Measurements from ENCODE around the gene TBX21.

The TBX21 gene

DNA sequence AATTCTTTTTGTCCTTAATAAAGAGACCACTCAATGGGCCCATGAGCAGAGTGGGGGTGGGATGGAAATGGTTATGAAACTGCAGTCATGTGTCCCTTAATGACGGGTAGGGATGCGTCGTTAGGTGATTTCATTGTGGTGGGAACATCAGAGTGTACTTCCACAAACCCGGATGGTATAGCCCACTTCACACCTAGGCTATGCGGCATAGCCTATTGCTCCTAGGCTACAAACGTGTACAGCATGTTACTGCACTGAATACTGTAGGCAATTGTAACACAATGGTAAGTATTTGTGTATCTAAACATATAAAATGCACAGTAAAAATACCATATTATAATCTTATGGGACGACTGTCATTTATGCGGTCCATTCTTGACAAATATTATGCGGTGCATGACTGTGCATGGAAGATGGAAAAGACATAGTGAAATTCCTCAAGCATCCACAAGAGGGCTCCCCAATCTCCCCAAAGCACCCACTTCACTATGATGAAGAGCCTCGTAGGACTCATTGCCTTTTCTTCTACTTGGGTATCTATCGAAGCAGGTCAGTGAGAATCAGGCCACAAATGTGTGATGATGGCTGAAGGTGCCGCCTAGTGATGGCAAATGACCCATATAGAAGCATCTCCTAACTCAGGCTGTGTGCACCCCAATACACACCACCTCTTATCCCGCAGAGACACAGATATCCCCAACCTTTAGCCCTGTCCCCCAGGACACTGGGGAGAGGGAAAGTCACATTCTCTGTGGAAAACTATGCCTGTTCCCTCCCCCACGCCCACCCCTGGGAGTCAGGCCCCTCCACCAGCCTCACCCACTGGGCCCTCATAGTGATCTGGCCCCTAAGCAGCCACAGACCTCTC is 43.5 kb downstream of the TBX21 start:
- peak; percentile 81 for TF ChIP-seq CTCF (IDR thresholded peaks at IDR 0.05; ENCODE audit: low read depth, low read length, missing control alignments)
- DNase-seq (ENCODE audit: low read depth): no peak
- no peak overlapping the region for H3K4me3 ChIP-seq (ENCODE audit: low read depth, low read length)

DNA sequence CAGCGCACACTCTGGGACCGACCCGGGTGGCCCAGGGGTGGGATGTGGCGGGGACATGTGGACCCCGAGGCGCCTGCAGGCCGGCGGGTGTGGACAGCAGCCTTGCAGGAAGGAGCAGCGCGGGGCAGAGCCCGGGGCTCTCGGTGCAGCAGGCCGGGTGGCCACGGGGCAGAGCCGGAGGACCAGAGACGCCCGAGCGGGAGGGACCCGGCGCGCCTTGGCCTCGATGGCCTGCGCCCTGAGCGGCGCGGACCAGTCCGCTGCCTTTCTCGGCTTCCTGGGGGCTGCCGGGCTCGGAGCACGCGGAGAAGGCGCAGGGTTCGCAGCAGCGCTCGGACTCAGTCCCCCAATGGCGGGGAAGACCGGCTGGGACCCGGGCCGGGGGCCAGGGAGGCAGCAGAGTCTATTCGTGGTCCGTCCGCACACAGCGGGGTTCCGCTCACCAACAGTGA is 45.2 kb downstream of the TBX21 start:
- no peak overlapping the region for H3K4me3 ChIP-seq (ENCODE audit: low read depth, low read length)
- TF ChIP-seq CTCF (IDR thresholded peaks at IDR 0.05; ENCODE audit: low read depth, low read length, missing control alignments): no peak
- DNase-seq (ENCODE audit: low read depth): no peak

DNA sequence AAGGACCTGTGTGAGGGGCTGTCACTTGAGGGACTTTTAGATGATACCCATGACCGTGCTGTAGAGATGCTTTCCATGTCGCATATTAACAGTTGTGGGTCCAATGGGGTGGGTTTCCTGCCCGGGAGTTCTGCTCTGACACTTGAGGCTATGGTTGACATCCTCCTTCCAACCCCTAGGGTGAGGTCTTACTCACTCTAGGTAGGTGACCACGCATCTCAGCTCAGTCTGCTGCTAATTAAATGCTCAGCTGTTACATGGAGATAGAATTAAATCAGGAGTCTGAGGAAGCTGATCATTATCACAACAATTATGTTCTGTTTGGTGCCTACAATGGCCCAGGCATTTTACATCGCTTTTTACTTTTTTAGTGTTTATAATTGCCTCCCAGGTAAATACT is 48.4 kb downstream of the TBX21 start:
- TF ChIP-seq CTCF (IDR thresholded peaks at IDR 0.05; ENCODE audit: low read depth, low read length, missing control alignments): no peak
- H3K4me3 ChIP-seq (ENCODE audit: low read depth, low read length): no peak overlapping the region
- no peak for DNase-seq (ENCODE audit: low read depth)

DNA sequence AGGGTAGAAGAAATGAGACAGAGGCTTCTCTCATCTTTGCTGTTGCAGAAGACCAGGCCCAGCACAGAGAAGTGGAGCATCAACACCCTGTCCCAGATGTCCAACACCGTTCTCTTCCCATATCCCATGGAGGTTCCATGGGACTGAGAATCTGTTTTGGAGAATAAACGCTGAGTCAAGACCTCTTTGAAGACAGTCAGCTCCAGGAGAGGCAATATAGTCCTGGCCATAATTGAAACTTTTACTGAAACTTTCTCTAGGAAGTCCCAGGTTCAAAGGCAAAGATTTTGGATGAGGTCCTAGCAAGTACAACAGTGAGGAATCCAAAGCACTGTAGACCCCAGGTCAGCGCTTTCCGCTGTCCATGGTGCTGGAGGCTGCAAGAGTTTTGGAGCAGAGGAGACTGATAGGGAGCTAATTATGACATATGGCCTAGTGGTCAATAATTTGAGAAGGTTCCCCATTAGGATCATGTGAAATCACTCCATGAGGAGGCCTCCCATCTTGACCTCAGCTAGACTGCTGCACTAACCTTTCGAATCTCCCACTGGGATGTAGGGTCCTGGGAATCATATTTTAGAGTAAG is 52.6 kb downstream of the TBX21 start:
- H3K4me3 ChIP-seq (ENCODE audit: low read depth, low read length): no peak overlapping the region
- no peak for TF ChIP-seq CTCF (IDR thresholded peaks at IDR 0.05; ENCODE audit: low read depth, low read length, missing control alignments)
- no peak for DNase-seq (ENCODE audit: low read depth)

DNA sequence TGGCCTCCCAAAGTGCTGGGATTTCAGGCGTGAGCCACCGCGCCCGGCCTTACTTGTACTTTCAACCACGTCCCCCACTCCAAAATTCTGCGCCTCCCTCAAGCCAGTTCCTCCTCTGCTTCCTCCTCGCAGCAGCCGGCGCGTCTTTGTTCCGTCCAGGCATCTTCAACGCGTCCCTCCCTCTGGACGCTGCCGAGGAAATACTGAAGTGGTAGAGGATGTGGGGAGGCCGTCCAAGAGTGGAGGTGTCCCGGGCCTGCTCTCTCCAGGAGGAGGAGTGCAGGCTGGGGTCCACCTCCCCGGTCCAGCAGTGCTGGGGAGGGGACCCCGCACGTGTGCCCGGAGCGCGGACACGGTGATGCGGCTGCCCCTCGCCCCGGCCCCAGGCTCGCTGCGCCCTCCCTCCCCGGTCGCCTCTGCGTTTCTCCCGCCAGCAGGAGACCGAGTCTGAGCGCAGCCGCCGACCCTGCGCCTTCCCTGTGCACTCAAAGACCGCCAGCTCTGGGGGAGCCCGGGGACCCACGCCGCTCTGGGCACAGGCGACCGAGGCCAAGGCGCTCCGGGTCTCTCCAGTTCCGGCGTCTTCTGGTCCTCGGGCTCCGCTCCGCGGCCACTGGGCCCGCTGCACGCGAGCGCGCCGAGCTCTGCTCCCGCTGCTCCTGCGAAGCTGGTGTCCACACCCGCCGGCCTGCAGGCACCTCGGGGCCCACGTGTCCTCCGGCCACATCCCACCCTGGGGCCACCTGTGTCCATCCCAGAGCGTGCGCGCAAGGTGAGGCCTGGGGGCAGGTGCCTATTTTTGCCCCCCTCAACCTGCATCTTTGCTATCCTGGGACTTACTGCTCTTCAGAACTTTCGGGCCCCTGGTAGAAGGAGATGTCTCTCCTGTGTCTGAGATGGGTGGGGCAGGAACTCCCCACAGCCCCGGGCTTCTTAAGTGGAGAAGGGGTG is 56.9 kb downstream of the TBX21 start:
- no peak for DNase-seq (ENCODE audit: low read depth)
- TF ChIP-seq CTCF (IDR thresholded peaks at IDR 0.05; ENCODE audit: low read depth, low read length, missing control alignments): peak; percentile 60
- no peak overlapping the region for H3K4me3 ChIP-seq (ENCODE audit: low read depth, low read length)

- DNase-seq (ENCODE audit: low read depth): no peak
- H3K4me3 ChIP-seq (ENCODE audit: low read depth, low read length): no peak overlapping the region
- TF ChIP-seq CTCF (IDR thresholded peaks at IDR 0.05; ENCODE audit: low read depth, low read length, missing control alignments): no peak
Measured at GRCh38 chr17:47791025-47791424, 58.0 kb downstream of the TBX21 start.

All from GM12864 (cell line).